Parathyroid adenoma (tissue), 2 donors: Measurements from ENCODE around the gene UQCC3.

Experiments used
- H2AFZ ChIP-seq: fragments of 300-600 bp; sonication (generic); one replicate; pipeline ENCODE4 v1.7.0; 2017; ENCODE audit warnings: antibody characterized with exemption, mild to moderate bottlenecking
- H3K27ac ChIP-seq: fragments of 300-600 bp; sonication (generic); one replicate; pipeline ENCODE4 v1.7.0; 2017
- H3K27me3 ChIP-seq: fragments of 300-600 bp; sonication (generic); one replicate; pipeline ENCODE4 v1.7.0; 2017; ENCODE audit warnings: low read length; ENCODE audit not compliant: control insufficient read depth, insufficient read depth
- H3K36me3 ChIP-seq: fragments of 300-600 bp; sonication (generic); one replicate; pipeline ENCODE4 v1.7.0; 2017; ENCODE audit warnings: low read length; ENCODE audit not compliant: control insufficient read depth, insufficient read depth
- H3K4me1 ChIP-seq: fragments of 300-600 bp; sonication (generic); one replicate; pipeline ENCODE4 v1.7.0; 2017; ENCODE audit warnings: control low read depth
- H3K4me2 ChIP-seq: fragments of 300-600 bp; sonication (generic); one replicate; pipeline ENCODE4 v1.7.0; 2017; ENCODE audit warnings: low read length
- H3K4me3 ChIP-seq: fragments of 300-600 bp; sonication (generic); one replicate; pipeline ENCODE4 v1.7.0; 2017; ENCODE audit warnings: low read depth, low read length
- H3K79me2 ChIP-seq: fragments of 300-600 bp; sonication (generic); one replicate; pipeline ENCODE4 v1.7.0; 2017; ENCODE audit warnings: control low read depth
- H3K9ac ChIP-seq: fragments of 300-600 bp; sonication (generic); one replicate; pipeline ENCODE4 v1.7.0; 2017; ENCODE audit warnings: mild to moderate bottlenecking
- H3K9me3 ChIP-seq: fragments of 300-600 bp; sonication (generic); one replicate; pipeline ENCODE4 v1.7.0; 2017; ENCODE audit warnings: low read length; ENCODE audit not compliant: control insufficient read depth
- CTCF ChIP-seq: fragments of 300-600 bp; sonication (generic); IDR thresholded peaks from one replicate; pipeline ENCODE4 v1.7.0; 2017; ENCODE audit warnings: antibody characterized with exemption, mild to moderate bottlenecking
- donor health status: primary hyperparathyroidism.

UQCC3 gene

GRCh38 chr11:62708392-62708791, 36.9 kb downstream of the UQCC3 start:
- Histone ChIP-seq H3K27me3 (no peaks in the 10 kb centered on the region), H3K4me1 (peaks cover 7% of the 10 kb centered on the region), H3K27ac (peak overlapping the region; percentile 94), H3K4me3 (peak overlapping the region; percentile 63), H3K79me2 (no peaks in the 10 kb centered on the region), H3K36me3 (no peaks in the 10 kb centered on the region), H3K9ac (no peak overlapping the region), H2AFZ (no peak overlapping the region), H3K9me3 (no peaks in the 10 kb centered on the region), H3K4me2 (peak overlapping the region; percentile 82)
- TF ChIP-seq CTCF = no peak

GRCh38 chr11:62708793-62709192, 37.3 kb downstream of the UQCC3 start:
- H3K27ac ChIP-seq = peak overlapping the region; percentile 94
- H3K9me3 ChIP-seq = no peaks in the 10 kb centered on the region
- H3K36me3 ChIP-seq = no peaks in the 10 kb centered on the region
- no peak overlapping the region for H3K9ac ChIP-seq
- no peaks in the 10 kb centered on the region for H3K79me2 ChIP-seq
- peaks cover 7% of the 10 kb centered on the region for H3K4me1 ChIP-seq
- H2AFZ ChIP-seq = peak overlapping the region; percentile 93
- peak overlapping the region; percentile 82 for H3K4me2 ChIP-seq
- no peak for TF ChIP-seq CTCF
- peak overlapping the region; percentile 63 for H3K4me3 ChIP-seq
- H3K27me3 ChIP-seq = no peaks in the 10 kb centered on the region

GRCh38 chr11:62709247-62710000, 38.0 kb downstream of the UQCC3 start:
- Histone ChIP-seq H2AFZ (peak overlapping the region; percentile 93), H3K4me1 (peaks cover 7% of the 10 kb centered on the region), H3K4me2 (peak overlapping the region; percentile 82), H3K4me3 (peak overlapping the region; percentile 63), H3K36me3 (no peaks in the 10 kb centered on the region), H3K27ac (peak overlapping the region; percentile 94), H3K9me3 (no peaks in the 10 kb centered on the region), H3K27me3 (no peaks in the 10 kb centered on the region), H3K79me2 (no peaks in the 10 kb centered on the region), H3K9ac (no peak overlapping the region)
- TF ChIP-seq CTCF = no peak

GRCh38 chr11:62710001-62710345, 38.5 kb downstream of the UQCC3 start:
- Histone ChIP-seq H3K79me2 (no peaks in the 10 kb centered on the region), H3K4me2 (peak overlapping the region; percentile 82), H3K9me3 (no peaks in the 10 kb centered on the region), H3K4me1 (peaks cover 7% of the 10 kb centered on the region), H3K27me3 (no peaks in the 10 kb centered on the region), H3K4me3 (peak overlapping the region; percentile 63), H3K9ac (no peak overlapping the region), H3K36me3 (no peaks in the 10 kb centered on the region), H3K27ac (peak overlapping the region; percentile 94), H2AFZ (peak overlapping the region; percentile 93)
- no peak for TF ChIP-seq CTCF

- Histone ChIP-seq H3K4me1 (peaks cover 2% of the 10 kb centered on the region), H3K4me2 (no peak overlapping the region), H3K27me3 (no peaks in the 10 kb centered on the region), H3K27ac (no peak overlapping the region), H2AFZ (no peak overlapping the region), H3K9ac (no peak overlapping the region), H3K79me2 (no peaks in the 10 kb centered on the region), H3K9me3 (no peaks in the 10 kb centered on the region), H3K4me3 (no peak overlapping the region), H3K36me3 (no peaks in the 10 kb centered on the region)
- TF ChIP-seq CTCF = no peak
Measured at GRCh38 chr11:62712276-62712812, 40.9 kb downstream of the UQCC3 start.
